Measurements from ENCODE around the gene ASF1B.

GRCh38 chr19:14114854-14115253, 21.5 kb downstream of the ASF1B start:
- TF ChIP-seq POLR2A (IDR thresholded peaks at IDR 0.05; ENCODE audit: low read length) (no peak), GATA1 (IDR thresholded peaks at IDR 0.05; ENCODE audit: low read depth, low read length) (no peak)
